K562 (cell line): ENCODE data around the gene EIF4G1. TPM values are rescaled to one million over a fixed set of nuclear protein-coding genes. Genes with fewer than 3 reads are reported as not detected.

ENCODE experiments used
- ARID1B ChIP-seq: fragments of 450-650 bp; IDR thresholded peaks from 2 replicates; pipeline ENCODE4 v1.6.1; 2016; ENCODE audit warnings: antibody characterized with exemption, mild to moderate bottlenecking, inconsistent platforms
- ATF3 ChIP-seq, 2 experiments: fragments of 450-650 bp in 1 of 2; sonication (generic) in 1 of 2; formaldehyde crosslinking in 1 of 2; IDR thresholded peaks in 1 of 2; conservative IDR thresholded peaks in 1 of 2; 2 replicates each; pipeline versions ENCODE4 v1.6.1 to v1.8.1; 2016 to 2023; ENCODE audit warnings: mild to moderate bottlenecking in 2 of 2, moderate library complexity in 2 of 2, inconsistent platforms in 1 of 2, missing genetic modification reagents in 1 of 2
- CEBPG ChIP-seq, 3 experiments: fragments of 200-800 bp in 1 of 3; sonication (Bioruptor generic) in 1 of 3; sonication (generic) in 1 of 3; formaldehyde crosslinking in 1 of 3; IDR thresholded peaks in 2 of 3; conservative IDR thresholded peaks in 1 of 3; 2 replicates each; pipeline versions ENCODE4 v1.6.1 to v1.8.0; 2016 to 2022; ENCODE audit warnings: missing compliant biosample characterization in 2 of 3, missing genetic modification characterization in 2 of 3, mild to moderate bottlenecking in 1 of 3, missing genetic modification reagents in 1 of 3
- CREB5 ChIP-seq: fragments of 250-450 bp; sonication (Bioruptor Pico); IDR thresholded peaks from 2 replicates; pipeline ENCODE4 v1.5.0; 2020; ENCODE audit warnings: mild to moderate bottlenecking
- HEY1 ChIP-seq: fragments of 250-450 bp; sonication (Bioruptor Pico); IDR thresholded peaks from 2 replicates; pipeline ENCODE4 v1.5.0; 2020; ENCODE audit warnings: mild to moderate bottlenecking, moderate library complexity, borderline replicate concordance
- LEF1 ChIP-seq: fragments of 450-650 bp; IDR thresholded peaks from 2 replicates; pipeline ENCODE4 v1.6.1; 2016; ENCODE audit warnings: mild to moderate bottlenecking
- MBD2 ChIP-seq: sonication (generic); IDR thresholded peaks from 2 replicates; pipeline ENCODE4 v1.6.1; 2016; ENCODE audit warnings: low read depth, borderline replicate concordance
- MCM5 ChIP-seq: fragments of 450-650 bp; IDR thresholded peaks from 2 replicates; pipeline ENCODE4 v1.6.1; 2016; ENCODE audit warnings: low read depth
- NCOR1 ChIP-seq: fragments of 450-650 bp; IDR thresholded peaks from 2 replicates; pipeline ENCODE4 v1.6.1; 2016; ENCODE audit warnings: mild to moderate bottlenecking, moderate library complexity
- NR1H2 ChIP-seq: sonication (generic); formaldehyde crosslinking; IDR thresholded peaks from 2 replicates; pipeline ENCODE4 v1.4.0; 2020; ENCODE audit warnings: mild to moderate bottlenecking, missing genetic modification reagents
- NRF1 ChIP-seq, 2 experiments: fragments of 450-650 bp; IDR thresholded peaks in 1 of 2; conservative IDR thresholded peaks in 1 of 2; 2 replicates each; pipeline ENCODE4 v1.6.1; 2014; ENCODE audit warnings: mild to moderate bottlenecking in 2 of 2
- POLR3G ChIP-seq: IDR thresholded peaks from 2 replicates; pipeline ENCODE4 v1.6.1; 2011; ENCODE audit not compliant: insufficient read length, insufficient replicate concordance; ENCODE audit errors: extremely low read depth
- PPARD ChIP-seq: fragments of 250-450 bp; sonication (Bioruptor Pico); IDR thresholded peaks from 2 replicates; pipeline ENCODE4 v1.8.0; 2022; ENCODE audit warnings: inconsistent platforms, mild to moderate bottlenecking, moderate library complexity
- PRDM10 ChIP-seq: fragments of 450-650 bp; IDR thresholded peaks from 2 replicates; pipeline ENCODE4 v1.6.1; 2018; ENCODE audit not compliant: partially characterized antibody
- RBM34 ChIP-seq: fragments of 200-400 bp; formaldehyde crosslinking; IDR thresholded peaks from 2 replicates; pipeline ENCODE4 v1.6.1; 2018; ENCODE audit warnings: low read length, borderline replicate concordance; ENCODE audit not compliant: insufficient read depth
- TAF7 ChIP-seq: fragments of 450-650 bp; IDR thresholded peaks from 2 replicates; pipeline ENCODE4 v1.6.1; 2016; ENCODE audit warnings: missing genetic modification characterization, missing compliant biosample characterization
- TCFL5 ChIP-seq: fragments of 250-450 bp; sonication (Bioruptor Pico); conservative IDR thresholded peaks from 2 replicates; pipeline ENCODE4 v1.6.1; 2021; ENCODE audit warnings: mild to moderate bottlenecking, moderate library complexity, matching md5 sums
- ZBTB34 ChIP-seq: fragments of 250-450 bp; sonication (Bioruptor Pico); IDR thresholded peaks from 2 replicates; pipeline ENCODE4 v1.8.0; 2021; ENCODE audit warnings: mild to moderate bottlenecking, moderate library complexity
- ZNF165 ChIP-seq: fragments of 250-450 bp; sonication (Bioruptor Pico); IDR thresholded peaks from 2 replicates; pipeline ENCODE4 v1.4.0; 2020; ENCODE audit warnings: borderline replicate concordance
- ZNF347 ChIP-seq: fragments of 450-650 bp; formaldehyde crosslinking; IDR thresholded peaks from 2 replicates; pipeline ENCODE4 v1.4.0; 2020; ENCODE audit warnings: low read depth, mild to moderate bottlenecking, moderate library complexity
- ZNF436 ChIP-seq: fragments of 250-450, 450-650 bp; sonication (Bioruptor Pico); formaldehyde crosslinking; IDR thresholded peaks from 2 replicates; pipeline ENCODE4 v1.7.0; 2020; ENCODE audit warnings: mild to moderate bottlenecking
- polyA plus RNA-seq, 8 experiments: library from polyadenylated mRNA; depleted of rRNA in 4 of 8; stranded (reverse) in 5 of 8; unstranded in 3 of 8; fragments of >200 nt; fragmentation: Nextera tagmentation in 2 of 8; fragmentation: Illumina TruSeq in 1 of 8; extraction: Ambion mirVana in 2 of 8; extraction: Trizol in 1 of 8; gene quantifications; 2 replicates each; pipeline versions ENCODE4 v1.2.1 to v1.2.3, GENCODE V29; 2011 to 2014; ENCODE audit warnings: inconsistent platforms in 1 of 8, missing spikeins in 1 of 8
- total RNA-seq, 7 experiments: library from RNA; depleted of rRNA in 6 of 7; stranded (reverse); fragments of >200 nt in 6 of 7; fragmentation: Illumina TruSeq in 2 of 7; extraction: Trizol in 2 of 7; gene quantifications; 2 replicates each; pipeline versions ENCODE4 v1.2.1 to v1.2.3, GENCODE V29; 2011 to 2021; ENCODE audit warnings: low replicate concordance in 1 of 7

Gene EIF4G1
- total and polyA plus RNA-seq, 9 of the 15 experiments (the other 6 are each of a cell fraction or from before 2014, with no cell fraction given), result 4.6 to 505 (median 155) TPM

- TF ChIP-seq PRDM10, result peak; percentile 33
- TF ChIP-seq TCFL5 (CRISPR knock-in tag), result no peak
- TF ChIP-seq CREB5, result no peak
- TF ChIP-seq RBM34, result no peak
- no peak for TF ChIP-seq ZNF165 (CRISPR knock-in tag)
- no peak for TF ChIP-seq CEBPG (CRISPR knock-in tag; IDR thresholded peaks at IDR 0.05)
- no peak for TF ChIP-seq CEBPG (tag; conservative IDR thresholded peaks at IDR 0.05 in 1 of 2, IDR thresholded peaks at IDR 0.05 in 1 of 2)
- peak in 1 of 2 experiments; percentile 28; a peak in 2 of 4 replicates for TF ChIP-seq NRF1 (conservative IDR thresholded peaks at IDR 0.05 in 1 of 2, IDR thresholded peaks at IDR 0.05 in 1 of 2)
- TF ChIP-seq ARID1B, result 0 out of 2 replicates have a peak, but pooled peaks have one; percentile 9
- no peak for TF ChIP-seq POLR3G
- no peak for TF ChIP-seq ZBTB34 (CRISPR knock-in tag)
- TF ChIP-seq MBD2, result no peak
- no peak for TF ChIP-seq NR1H2 (CRISPR knock-in tag)
- no peak for TF ChIP-seq PPARD (CRISPR knock-in tag)
- no peak for TF ChIP-seq HEY1
- 0 out of 2 replicates have a peak, but pooled peaks have one; percentile 21 for TF ChIP-seq TAF7
- TF ChIP-seq ZNF347, result no peak
- TF ChIP-seq ZNF436 (CRISPR knock-in tag), result no peak
- TF ChIP-seq MCM5, result no peak
- peak; percentile 78 for TF ChIP-seq LEF1
- TF ChIP-seq NCOR1, result no peak
- no peak for TF ChIP-seq ATF3 (IDR thresholded peaks at IDR 0.05)
- no peak for TF ChIP-seq ATF3 (CRISPR knock-in tag; conservative IDR thresholded peaks at IDR 0.05)
Observed at GRCh38 chr3:184377882-184378445, 63.6 kb downstream of the EIF4G1 start, which contains the start of gene THPO (continued).
